GM12891 (cell line): ENCODE measurements around the gene MLXIPL.

Experiments
- PAX5 ChIP-seq: IDR thresholded peaks from 2 replicates; pipeline ENCODE4 v1.6.1; 2011; ENCODE audit warnings: low read length, moderate library complexity, mild to moderate bottlenecking; ENCODE audit not compliant: insufficient read depth, severe bottlenecking
- POLR2A ChIP-seq: IDR thresholded peaks from 2 replicates; pipeline ENCODE4 v1.6.1; 2011; ENCODE audit warnings: low read depth, low read length, control low read depth
- POLR2AphosphoS5 ChIP-seq: IDR thresholded peaks from 2 replicates; pipeline ENCODE4 v1.6.1; 2011; ENCODE audit warnings: low read depth, low read length, control low read depth
- POU2F2 ChIP-seq: IDR thresholded peaks from 2 replicates; pipeline ENCODE4 v1.6.1; 2011; ENCODE audit warnings: low read depth, mild to moderate bottlenecking, control low read depth, low read length, moderate library complexity
- SPI1 ChIP-seq: IDR thresholded peaks from 2 replicates; pipeline ENCODE4 v1.6.1; 2011; ENCODE audit warnings: low read depth, low read length, control low read depth
- TAF1 ChIP-seq: IDR thresholded peaks from 2 replicates; pipeline ENCODE4 v1.6.1; 2011; ENCODE audit warnings: low read depth, low read length, control low read depth

DNA sequence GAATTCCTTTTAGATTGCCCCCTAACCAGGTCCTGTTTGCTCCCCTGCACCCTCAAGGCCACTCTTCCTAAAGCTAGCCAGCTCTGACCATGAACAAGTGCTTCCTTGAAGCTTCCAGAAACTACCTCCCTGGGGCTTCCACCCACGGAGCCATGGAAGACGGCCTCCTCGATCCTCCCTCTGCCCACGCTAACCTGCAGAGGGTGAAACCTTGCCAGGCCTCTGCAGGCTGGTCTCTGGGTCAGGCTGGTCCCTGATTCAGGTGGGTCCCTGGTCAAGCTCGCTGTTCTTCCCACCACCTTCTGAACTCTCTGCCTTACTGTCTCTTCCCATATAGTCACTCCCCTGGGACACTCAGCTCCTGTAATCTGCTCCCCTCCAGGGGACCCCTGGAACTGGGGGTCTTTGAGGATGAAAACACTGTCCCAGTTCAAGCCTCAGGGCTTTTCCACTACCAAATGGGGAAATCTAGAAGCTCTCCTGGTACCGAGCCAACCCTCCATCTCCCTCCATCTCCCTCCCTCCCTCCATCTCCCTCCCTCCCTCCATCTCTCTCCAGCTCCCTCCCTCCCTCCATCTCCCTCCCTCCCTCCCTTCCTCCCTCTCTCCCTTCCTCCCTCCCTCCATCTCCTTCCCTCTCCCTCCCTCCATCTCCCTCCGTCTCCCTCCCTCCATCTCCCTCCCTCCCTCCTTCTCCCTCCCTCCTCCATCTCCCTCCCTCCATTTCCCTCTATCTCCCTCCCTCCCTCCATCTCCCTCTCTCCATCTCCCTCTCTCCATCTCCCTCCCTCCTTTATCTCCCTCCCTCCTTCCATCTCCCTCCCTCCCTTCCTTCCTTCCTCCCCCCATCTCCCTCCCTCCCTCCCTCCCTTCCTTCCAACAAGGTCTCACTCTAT is 2.9 kb downstream of the MLXIPL start:
- TF ChIP-seq POLR2A (no peak), POLR2AphosphoS5 (no peak), TAF1 (no peak), POU2F2 (no peak), SPI1 (no peak), PAX5 (no peak)
